HepG2 (cell line): Measurements from ENCODE around the gene RPL3. TPM values are rescaled to one million over a fixed set of nuclear protein-coding genes. Genes with fewer than 3 reads are reported as not detected.

Experiments
- ATAC-seq: fragments of 200-7000 bp; cut with Tn5 transposase; 3 replicates; pipeline ENCODE4 v1.9.1; 2020; ENCODE audit warnings: mild to moderate bottlenecking, moderate library complexity
- BruUV-seq: library from RNA; stranded (reverse); fragments of 400-500 nt; replicated peaks from 2 replicates; lab custom pipeline; 2021; lab: Mats Ljungman, UMichigan
- CTCF ChIA-PET: fragments of 300-600 bp; formaldehyde crosslinking; extraction: SDS; loops from one replicate; lab custom pipeline; 2021; ENCODE audit warnings: low total read pairs, inconsistent platforms, low intra/inter-chr PET ratio; lab: Yijun Ruan, JAX
- POLR2A ChIA-PET: fragments of 350-600 bp; sonication (Branson Sonifier 250); formaldehyde crosslinking; loops from one replicate; lab custom pipeline; 2020; ENCODE audit warnings: antibody characterized with exemption, inconsistent platforms; lab: Yijun Ruan, JAX
- DNase-seq: peaks from one replicate; pipeline ENCODE4 v3.0.0-alpha.2; 2015; ENCODE audit warnings: low spot score
- FAIRE-seq: peaks from 3 replicates; lab custom pipeline; 2011; peaks lifted over from hg19 to GRCh38; lab: Jason Lieb, UNC
- H2AFZ ChIP-seq: one replicate; pipeline ENCODE4 v1.6.1; 2011; ENCODE audit warnings: low read length, inconsistent platforms
- H3K27ac ChIP-seq: fragments of 300-600 bp; 3 replicates; pipeline ENCODE4 v1.8.0; 2011; ENCODE audit warnings: mixed run types, mild to moderate bottlenecking, mixed read lengths, low read length, inconsistent platforms; ENCODE audit not compliant: insufficient read depth; ENCODE audit errors: extremely low read length
- H3K27me3 ChIP-seq, 2 experiments: fragments of 200-600 bp in 1 of 2; 2 replicates in 1 of 2; 3 replicates in 1 of 2; pipeline versions ENCODE4 v1.6.0 to v1.8.0; 2011; ENCODE audit warnings: low read length in 2 of 2, mild to moderate bottlenecking in 2 of 2, moderate library complexity in 2 of 2, inconsistent platforms in 1 of 2; ENCODE audit not compliant: insufficient read depth in 2 of 2, control insufficient read depth in 1 of 2
- H3K36me3 ChIP-seq, 2 experiments: fragments of 200-600 bp in 1 of 2; replicated peaks in 1 of 2; 2 replicates in 1 of 2; 3 replicates in 1 of 2; pipeline versions ENCODE4 v1.5.1 to v1.8.0; 2011; ENCODE audit warnings: low read length in 2 of 2, inconsistent platforms in 1 of 2; ENCODE audit not compliant: insufficient read depth in 2 of 2, control insufficient read depth in 1 of 2
- H3K4me1 ChIP-seq: 2 replicates; pipeline ENCODE4 v1.5.1; 2012; ENCODE audit warnings: low read length, inconsistent platforms; ENCODE audit not compliant: insufficient read depth
- H3K4me2 ChIP-seq: 2 replicates; pipeline ENCODE4 v1.6.0; 2011; ENCODE audit warnings: low read depth, low read length, inconsistent platforms
- H3K4me3 ChIP-seq, 3 experiments: fragments of 200-600 bp in 1 of 3; sonication (generic), shearing (Covaris generic) in 1 of 3; replicated peaks in 1 of 3; 2 replicates each; pipeline ENCODE4 v1.5.1; 2011 to 2016; ENCODE audit warnings: low read length in 3 of 3, inconsistent platforms in 2 of 3, low read depth in 2 of 3, mild to moderate bottlenecking in 2 of 3, control low read depth in 1 of 3, mixed read lengths in 1 of 3; ENCODE audit not compliant: insufficient read depth in 1 of 3
- H3K79me2 ChIP-seq: one replicate; pipeline ENCODE4 v1.6.1; 2011; ENCODE audit warnings: low read length, inconsistent platforms; ENCODE audit not compliant: insufficient read depth
- H3K9ac ChIP-seq: 2 replicates; pipeline ENCODE4 v1.6.0; 2011; ENCODE audit warnings: mild to moderate bottlenecking, low read depth, low read length, inconsistent platforms; ENCODE audit not compliant: insufficient read depth
- H3K9me3 ChIP-seq: 2 replicates; pipeline ENCODE4 v1.5.1; 2012; ENCODE audit warnings: mild to moderate bottlenecking, low read length
- H4K20me1 ChIP-seq: 2 replicates; pipeline ENCODE4 v1.6.0; 2011; ENCODE audit warnings: inconsistent platforms, mild to moderate bottlenecking, low read length, moderate library complexity; ENCODE audit not compliant: insufficient read depth
- FLYWCH1 ChIP-seq: sonication (generic); formaldehyde crosslinking; IDR thresholded peaks from 2 replicates; pipeline ENCODE4 v1.8.1; 2023; ENCODE audit warnings: mild to moderate bottlenecking, missing genetic modification reagents
- GTF2F1 ChIP-seq: fragments of 150-350 bp; IDR thresholded peaks from 2 replicates; pipeline ENCODE4 v1.6.1; 2014; ENCODE audit warnings: low read length
- NFKB2 ChIP-seq: sonication (generic); formaldehyde crosslinking; IDR thresholded peaks from 2 replicates; pipeline ENCODE4 v1.4.0; 2020; ENCODE audit warnings: missing genetic modification reagents, borderline replicate concordance
- NONO ChIP-seq, 2 experiments: fragments of 450-650 bp in 1 of 2; sonication (generic) in 1 of 2; formaldehyde crosslinking in 1 of 2; IDR thresholded peaks in 1 of 2; conservative IDR thresholded peaks in 1 of 2; 2 replicates each; pipeline versions ENCODE4 v1.6.1 to v1.8.0; 2017 to 2022; ENCODE audit warnings: mild to moderate bottlenecking in 1 of 2, missing genetic modification reagents in 1 of 2, moderate library complexity in 1 of 2
- PCBP2 ChIP-seq: fragments of 200-400 bp; formaldehyde crosslinking; optimal IDR thresholded peaks from 2 replicates; pipeline ENCODE3; 2018; ENCODE audit warnings: low read length, low read depth; ENCODE audit not compliant: poor library complexity, severe bottlenecking
- SKI ChIP-seq: fragments of 450-650 bp; IDR thresholded peaks from one replicate; pipeline ENCODE4 v1.6.1; 2018; ENCODE audit warnings: mild to moderate bottlenecking; ENCODE audit not compliant: partially characterized antibody
- SP5 ChIP-seq: IDR thresholded peaks from 2 replicates; pipeline ENCODE4 v1.6.1; 2016; ENCODE audit warnings: low read depth, borderline replicate concordance
- ZFP90 ChIP-seq: sonication (generic); formaldehyde crosslinking; IDR thresholded peaks from 2 replicates; pipeline ENCODE4 v1.8.0; 2022; ENCODE audit warnings: missing genetic modification reagents, mild to moderate bottlenecking, inconsistent platforms, borderline replicate concordance
- ZNF138 ChIP-seq: sonication (generic); formaldehyde crosslinking; IDR thresholded peaks from 2 replicates; pipeline ENCODE4 v1.5.0; 2020; ENCODE audit warnings: mild to moderate bottlenecking, low read depth, missing genetic modification reagents
- ZNF496 ChIP-seq: sonication (generic); formaldehyde crosslinking; IDR thresholded peaks from 2 replicates; pipeline ENCODE4 v1.8.1; 2023; ENCODE audit warnings: mild to moderate bottlenecking, moderate library complexity, missing genetic modification reagents; ENCODE audit not compliant: insufficient replicate concordance
- ZNF629 ChIP-seq: sonication (generic); formaldehyde crosslinking; conservative IDR thresholded peaks from 2 replicates; pipeline ENCODE4 v1.5.0; 2020; ENCODE audit warnings: missing genetic modification reagents
- WGBS: methylation state at CpG from one replicate; pipeline ENCODE4 v1.1.6; 2017; ENCODE audit warnings: low lambda C conversion rate; 5-methylcytosine and 5-hydroxymethylcytosine counted together
- in situ Hi-C: cut with HindIII; loops from 2 replicates; pipeline ENCODE4 v1.10.0; 2017; ENCODE audit warnings: low pct_unique_long_range_greater_than_20kb; ENCODE audit not compliant: extremely low pct_ligation_motif_present
- intact Hi-C: fragments of 100-400 bp; cut with micrococcal nuclease; formaldehyde crosslinking; loops from one replicate; pipeline ENCODE4 v1.10.0; 2022; ENCODE audit not compliant: unreplicated experiment
- polyA plus RNA-seq, 8 experiments: library from polyadenylated mRNA; depleted of rRNA in 3 of 8; stranded (reverse) in 7 of 8; unstranded in 1 of 8; fragments of >200 nt; fragmentation: Illumina TruSeq in 4 of 8; extraction: Trizol in 4 of 8; gene quantifications; 2 replicates each; pipeline versions ENCODE4 v1.2.1 to v1.2.3, GENCODE V29; 2011 to 2016; ENCODE audit warnings: low read depth in 4 of 8, missing spikeins in 1 of 8, mixed read lengths in 1 of 8; ENCODE audit not compliant: insufficient read depth in 1 of 8
- total RNA-seq, 5 experiments: library from RNA; depleted of rRNA; stranded (reverse); fragments of >200 nt; fragmentation: Illumina TruSeq; extraction: Trizol; gene quantifications; 2 replicates each; pipeline ENCODE4 v1.2.3, GENCODE V29; 2016; ENCODE audit warnings: low read depth in 1 of 5
- TF ChIP-seq, protein P1 (sequence below): IDR thresholded peaks from 2 replicates; pipeline ENCODE4 v1.6.1; 2016; ENCODE audit warnings: low read depth
- TF ChIP-seq, protein P2 (sequence below): sonication (generic); IDR thresholded peaks from 2 replicates; pipeline ENCODE4 v1.6.1; 2016; ENCODE audit warnings: low read depth, borderline replicate concordance
- TF ChIP-seq, protein P3 (sequence below): sonication (generic); formaldehyde crosslinking; conservative IDR thresholded peaks from 2 replicates; pipeline ENCODE4 v1.8.1; 2023; ENCODE audit warnings: missing genetic modification reagents

Gene RPL3
- total and polyA plus RNA-seq, 2 of the 13 experiments (the other 11 are each of a cell fraction or from before 2014, with no cell fraction given), result 1,051 to 3,279 TPM

DNA sequence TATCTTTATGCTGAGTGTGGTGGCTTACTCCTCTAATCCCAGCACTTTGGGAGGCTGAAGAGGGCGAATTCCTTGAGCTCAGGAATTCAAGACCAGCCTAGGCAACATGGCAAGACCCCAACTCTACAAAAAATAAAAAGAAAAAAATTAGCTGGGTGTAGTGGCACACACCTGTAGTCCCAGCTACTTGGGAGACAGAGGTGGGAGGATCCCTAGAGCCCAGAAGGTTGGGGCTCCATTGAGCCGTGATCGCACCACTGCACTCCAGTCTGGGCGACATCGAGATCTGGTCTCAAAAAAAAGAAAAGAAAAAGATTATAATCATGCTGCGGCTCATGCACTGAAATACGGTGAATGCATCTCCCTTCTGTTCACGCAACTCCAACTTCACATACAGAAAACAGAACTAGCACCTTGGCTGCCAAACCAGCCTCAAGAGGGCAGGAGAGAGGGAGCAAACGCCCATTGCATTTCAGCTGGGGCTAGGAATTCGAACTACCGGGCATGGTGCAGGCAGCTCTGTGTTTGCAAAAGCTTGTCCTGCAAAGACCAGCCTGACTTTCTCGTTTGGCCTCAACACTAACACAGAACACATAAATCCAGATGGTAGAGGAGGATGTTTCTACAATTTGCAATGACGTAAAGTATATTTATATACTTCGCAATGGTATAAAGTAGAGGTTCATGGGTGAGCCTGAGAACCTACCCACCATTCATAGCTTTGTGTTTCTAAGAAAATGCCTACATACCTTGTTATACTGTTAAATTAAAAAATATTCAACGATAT, 24.0 kb upstream of the RPL3 start (continued):
- TF ChIP-seq, protein P1, sequence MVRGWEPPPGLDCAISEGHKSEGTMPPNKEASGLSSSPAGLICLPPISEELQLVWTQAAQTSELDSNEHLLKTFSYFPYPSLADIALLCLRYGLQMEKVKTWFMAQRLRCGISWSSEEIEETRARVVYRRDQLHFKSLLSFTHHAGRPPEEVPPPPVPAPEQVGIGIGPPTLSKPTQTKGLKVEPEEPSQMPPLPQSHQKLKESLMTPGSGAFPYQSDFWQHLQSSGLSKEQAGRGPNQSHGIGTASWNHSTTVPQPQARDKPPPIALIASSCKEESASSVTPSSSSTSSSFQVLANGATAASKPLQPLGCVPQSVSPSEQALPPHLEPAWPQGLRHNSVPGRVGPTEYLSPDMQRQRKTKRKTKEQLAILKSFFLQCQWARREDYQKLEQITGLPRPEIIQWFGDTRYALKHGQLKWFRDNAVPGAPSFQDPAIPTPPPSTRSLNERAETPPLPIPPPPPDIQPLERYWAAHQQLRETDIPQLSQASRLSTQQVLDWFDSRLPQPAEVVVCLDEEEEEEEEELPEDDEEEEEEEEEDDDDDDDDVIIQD (CRISPR knock-in tag), result peak; percentile 49; the same call in 1 of the 2 replicates
- no peak for TF ChIP-seq NFKB2 (CRISPR knock-in tag)
- no peak for TF ChIP-seq PCBP2
- no peak for TF ChIP-seq GTF2F1
- TF ChIP-seq NONO (IDR thresholded peaks at IDR 0.05), result no peak
- 0 out of 2 replicates have a peak, but pooled peaks have one; percentile 51 for TF ChIP-seq NONO (CRISPR knock-in tag; conservative IDR thresholded peaks at IDR 0.05)
- TF ChIP-seq, protein P2, sequence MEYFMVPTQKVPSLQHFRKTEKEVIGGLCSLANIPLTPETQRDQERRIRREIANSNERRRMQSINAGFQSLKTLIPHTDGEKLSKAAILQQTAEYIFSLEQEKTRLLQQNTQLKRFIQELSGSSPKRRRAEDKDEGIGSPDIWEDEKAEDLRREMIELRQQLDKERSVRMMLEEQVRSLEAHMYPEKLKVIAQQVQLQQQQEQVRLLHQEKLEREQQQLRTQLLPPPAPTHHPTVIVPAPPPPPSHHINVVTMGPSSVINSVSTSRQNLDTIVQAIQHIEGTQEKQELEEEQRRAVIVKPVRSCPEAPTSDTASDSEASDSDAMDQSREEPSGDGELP, result peak; percentile 69
- no peak for TF ChIP-seq SKI

DNA sequence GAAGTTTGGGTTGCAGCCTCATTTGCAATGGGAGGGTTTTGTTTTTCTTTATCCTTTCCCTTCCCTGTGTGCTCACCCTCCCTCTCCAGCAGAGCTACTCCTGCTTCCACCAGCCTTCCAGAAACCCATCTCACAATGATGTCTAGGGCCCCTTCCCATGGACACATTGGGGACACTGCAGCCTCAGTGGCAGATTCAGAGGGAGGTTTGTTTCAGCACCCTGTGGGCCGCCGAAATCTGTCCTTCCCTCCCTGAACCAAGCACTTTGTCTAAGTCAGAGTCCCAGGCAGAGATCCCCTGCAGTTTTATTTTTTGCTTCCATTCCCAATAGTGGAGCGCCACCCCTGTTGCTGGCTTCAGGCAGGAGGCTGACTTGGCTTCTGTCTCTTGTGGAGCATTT, 21.8 kb upstream of the RPL3 start:
- 33% methylated on average over 3 of the region's 3 CpGs for WGBS
- no peaks in the 10 kb centered on the region for H3K36me3 ChIP-seq
- BruUV-seq, result no TSS peak
- H3K4me3 ChIP-seq, result no peak overlapping the region
- H3K4me1 ChIP-seq, result peaks cover 9% of the 10 kb centered on the region
- FAIRE-seq (no peak), ATAC-seq (no peak), DNase-seq (no peak)
- TF ChIP-seq, protein P3, sequence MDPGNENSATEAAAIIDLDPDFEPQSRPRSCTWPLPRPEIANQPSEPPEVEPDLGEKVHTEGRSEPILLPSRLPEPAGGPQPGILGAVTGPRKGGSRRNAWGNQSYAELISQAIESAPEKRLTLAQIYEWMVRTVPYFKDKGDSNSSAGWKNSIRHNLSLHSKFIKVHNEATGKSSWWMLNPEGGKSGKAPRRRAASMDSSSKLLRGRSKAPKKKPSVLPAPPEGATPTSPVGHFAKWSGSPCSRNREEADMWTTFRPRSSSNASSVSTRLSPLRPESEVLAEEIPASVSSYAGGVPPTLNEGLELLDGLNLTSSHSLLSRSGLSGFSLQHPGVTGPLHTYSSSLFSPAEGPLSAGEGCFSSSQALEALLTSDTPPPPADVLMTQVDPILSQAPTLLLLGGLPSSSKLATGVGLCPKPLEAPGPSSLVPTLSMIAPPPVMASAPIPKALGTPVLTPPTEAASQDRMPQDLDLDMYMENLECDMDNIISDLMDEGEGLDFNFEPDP (CRISPR knock-in tag), result no peak
- TF ChIP-seq ZNF629 (no peak), ZNF138 (CRISPR knock-in tag) (no peak), ZFP90 (CRISPR knock-in tag) (no peak), SP5 (CRISPR knock-in tag) (no peak), FLYWCH1 (CRISPR knock-in tag) (no peak), ZNF496 (no peak)
- no peak overlapping the region for H3K9ac ChIP-seq
- no peak overlapping the region for H3K27ac ChIP-seq
- H3K9me3 ChIP-seq, result no peaks in the 10 kb centered on the region
- no peaks in the 10 kb centered on the region for H3K27me3 ChIP-seq
- H4K20me1 ChIP-seq, result no peaks in the 10 kb centered on the region
- CTCF ChIA-PET, result no interaction called here
- POLR2A ChIA-PET, result interaction anchor here (2.3 kb wide), 1 partner anchor 22 kb away, joined by 5 read pairs; the partner anchor contains the start of gene RPL3
- no peak overlapping the region for H3K4me2 ChIP-seq
- intact Hi-C loops (no loop called here), in situ Hi-C loops (no loop called here)
- H2AFZ ChIP-seq, result no peak overlapping the region
- H3K79me2 ChIP-seq, result no peaks in the 10 kb centered on the region
